H1 (cell line): ENCODE results near the gene RBM10.

Experiments
- EP300 ChIP-seq, 2 experiments: IDR thresholded peaks; 1 replicate in 1 of 2; 2 replicates in 1 of 2; pipeline ENCODE4 v1.6.1; 2011 to 2012; ENCODE audit warnings: low read depth in 2 of 2, low read length in 2 of 2, mild to moderate bottlenecking in 2 of 2, borderline replicate concordance in 1 of 2, inconsistent platforms in 1 of 2, moderate library complexity in 1 of 2
- GABPA ChIP-seq: IDR thresholded peaks from 2 replicates; pipeline ENCODE4 v1.6.1; 2011; ENCODE audit warnings: mild to moderate bottlenecking, low read length, moderate library complexity, borderline replicate concordance; ENCODE audit not compliant: insufficient read depth
- POLR2AphosphoS5 ChIP-seq: IDR thresholded peaks from 2 replicates; pipeline ENCODE4 v1.6.1; 2011; ENCODE audit warnings: low read depth, low read length
- RAD21 ChIP-seq, 2 experiments: IDR thresholded peaks in 1 of 2; conservative IDR thresholded peaks in 1 of 2; 2 replicates each; pipeline ENCODE4 v1.6.1; 2011; ENCODE audit warnings: low read depth in 2 of 2, low read length in 2 of 2, improper control_type of control experiment in 1 of 2, inconsistent platforms in 1 of 2, mild to moderate bottlenecking in 1 of 2, moderate library complexity in 1 of 2

- no peak for TF ChIP-seq EP300 (IDR thresholded peaks at IDR 0.05; ENCODE audit: borderline replicate concordance in 1 of 2, low read depth in 2 of 2, low read length in 2 of 2)
- TF ChIP-seq RAD21 (IDR thresholded peaks at IDR 0.05 in 1 of 2, conservative IDR thresholded peaks at IDR 0.05 in 1 of 2; ENCODE audit: low read depth in 2 of 2, low read length in 2 of 2), result no peak
- no peak for TF ChIP-seq GABPA
- no peak for TF ChIP-seq POLR2AphosphoS5
These were observed 46.3 kb downstream of the RBM10 start for GRCh38 chrX:47191331-47191730.
